ENCODE data around the gene IRF2BP2. TPM values are rescaled to one million over a fixed set of nuclear protein-coding genes. Genes with fewer than 3 reads are reported as not detected.

The IRF2BP2 gene
- total and polyA plus RNA-seq, 2 of the 13 experiments (the other 11 are each of a cell fraction or from before 2014, with no cell fraction given), result 140 to 147 TPM

DNA sequence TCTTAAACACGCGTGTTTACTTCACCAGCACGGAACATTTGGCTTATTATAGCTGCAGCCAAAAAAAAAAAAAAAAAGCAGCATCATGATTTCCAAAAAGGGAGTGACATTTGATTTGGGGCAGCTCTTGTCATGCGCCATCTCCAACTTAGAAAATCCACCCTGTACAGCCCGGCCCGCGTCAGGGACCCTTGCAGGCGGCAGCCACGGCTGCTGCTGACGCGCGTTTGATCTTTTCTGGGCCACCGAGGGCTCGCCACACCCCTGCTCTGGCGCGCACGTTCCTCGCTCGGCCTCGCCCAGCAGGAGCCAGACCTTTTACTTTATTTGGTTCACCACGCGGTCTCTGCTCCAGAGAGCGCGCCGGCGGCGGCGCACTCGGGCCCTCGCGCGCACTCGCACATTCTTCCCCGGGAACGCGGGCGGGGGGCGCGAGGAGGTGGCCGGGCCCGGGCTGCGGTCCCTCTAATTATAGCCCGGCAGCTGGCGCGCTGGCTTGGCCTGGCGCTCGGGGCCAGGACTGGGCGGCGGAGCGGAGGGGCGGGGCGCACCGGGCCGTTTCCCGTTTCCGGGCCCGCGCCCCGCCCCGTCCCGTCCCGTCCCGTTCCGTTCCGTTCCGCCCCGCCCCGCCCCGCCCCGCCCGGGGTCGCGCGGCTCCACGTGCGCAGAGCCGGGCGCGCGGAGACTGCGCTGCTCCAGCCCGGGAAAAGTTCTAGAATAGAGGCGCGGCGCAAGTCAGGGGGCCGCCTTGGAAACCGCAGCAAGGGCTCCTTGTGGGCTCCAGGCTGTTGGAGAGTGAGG lies 10.2 kb downstream of the IRF2BP2 start (continued):
- TF ChIP-seq, protein P1, sequence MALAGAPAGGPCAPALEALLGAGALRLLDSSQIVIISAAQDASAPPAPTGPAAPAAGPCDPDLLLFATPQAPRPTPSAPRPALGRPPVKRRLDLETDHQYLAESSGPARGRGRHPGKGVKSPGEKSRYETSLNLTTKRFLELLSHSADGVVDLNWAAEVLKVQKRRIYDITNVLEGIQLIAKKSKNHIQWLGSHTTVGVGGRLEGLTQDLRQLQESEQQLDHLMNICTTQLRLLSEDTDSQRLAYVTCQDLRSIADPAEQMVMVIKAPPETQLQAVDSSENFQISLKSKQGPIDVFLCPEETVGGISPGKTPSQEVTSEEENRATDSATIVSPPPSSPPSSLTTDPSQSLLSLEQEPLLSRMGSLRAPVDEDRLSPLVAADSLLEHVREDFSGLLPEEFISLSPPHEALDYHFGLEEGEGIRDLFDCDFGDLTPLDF (CRISPR knock-in tag; IDR thresholded peaks at IDR 0.05), result peak; percentile 89
- TF ChIP-seq, protein P2, sequence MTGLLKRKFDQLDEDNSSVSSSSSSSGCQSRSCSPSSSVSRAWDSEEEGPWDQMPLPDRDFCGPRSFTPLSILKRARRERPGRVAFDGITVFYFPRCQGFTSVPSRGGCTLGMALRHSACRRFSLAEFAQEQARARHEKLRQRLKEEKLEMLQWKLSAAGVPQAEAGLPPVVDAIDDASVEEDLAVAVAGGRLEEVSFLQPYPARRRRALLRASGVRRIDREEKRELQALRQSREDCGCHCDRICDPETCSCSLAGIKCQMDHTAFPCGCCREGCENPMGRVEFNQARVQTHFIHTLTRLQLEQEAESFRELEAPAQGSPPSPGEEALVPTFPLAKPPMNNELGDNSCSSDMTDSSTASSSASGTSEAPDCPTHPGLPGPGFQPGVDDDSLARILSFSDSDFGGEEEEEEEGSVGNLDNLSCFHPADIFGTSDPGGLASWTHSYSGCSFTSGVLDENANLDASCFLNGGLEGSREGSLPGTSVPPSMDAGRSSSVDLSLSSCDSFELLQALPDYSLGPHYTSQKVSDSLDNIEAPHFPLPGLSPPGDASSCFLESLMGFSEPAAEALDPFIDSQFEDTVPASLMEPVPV (CRISPR knock-in tag; IDR thresholded peaks at IDR 0.05), result peak; percentile 95
- TF ChIP-seq SATB2 (CRISPR knock-in tag; IDR thresholded peaks at IDR 0.05), result peak; percentile 97
- TF ChIP-seq CHCHD3 (CRISPR knock-in tag; IDR thresholded peaks at IDR 0.05), result 0 out of 2 replicates have a peak, but pooled peaks have one; percentile 33
- TF ChIP-seq, protein P3, sequence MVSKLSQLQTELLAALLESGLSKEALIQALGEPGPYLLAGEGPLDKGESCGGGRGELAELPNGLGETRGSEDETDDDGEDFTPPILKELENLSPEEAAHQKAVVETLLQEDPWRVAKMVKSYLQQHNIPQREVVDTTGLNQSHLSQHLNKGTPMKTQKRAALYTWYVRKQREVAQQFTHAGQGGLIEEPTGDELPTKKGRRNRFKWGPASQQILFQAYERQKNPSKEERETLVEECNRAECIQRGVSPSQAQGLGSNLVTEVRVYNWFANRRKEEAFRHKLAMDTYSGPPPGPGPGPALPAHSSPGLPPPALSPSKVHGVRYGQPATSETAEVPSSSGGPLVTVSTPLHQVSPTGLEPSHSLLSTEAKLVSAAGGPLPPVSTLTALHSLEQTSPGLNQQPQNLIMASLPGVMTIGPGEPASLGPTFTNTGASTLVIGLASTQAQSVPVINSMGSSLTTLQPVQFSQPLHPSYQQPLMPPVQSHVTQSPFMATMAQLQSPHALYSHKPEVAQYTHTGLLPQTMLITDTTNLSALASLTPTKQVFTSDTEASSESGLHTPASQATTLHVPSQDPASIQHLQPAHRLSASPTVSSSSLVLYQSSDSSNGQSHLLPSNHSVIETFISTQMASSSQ (IDR thresholded peaks at IDR 0.05; ENCODE audit: low read depth), result no peak
- TF ChIP-seq, protein P3 (CRISPR knock-in tag; IDR thresholded peaks at IDR 0.05; ENCODE audit: borderline replicate concordance), result peak; percentile 57; the same call in 1 of the 2 replicates
- TF ChIP-seq ATF5 (CRISPR knock-in tag; IDR thresholded peaks at IDR 0.05; ENCODE audit: low read depth), result peak; percentile 91; the same call in 1 of the 2 replicates
- TF ChIP-seq HMGA1 (CRISPR knock-in tag; conservative IDR thresholded peaks at IDR 0.05), result no peak
- peak; percentile 41 for TF ChIP-seq SKI (IDR thresholded peaks at IDR 0.05; ENCODE audit: partially characterized antibody)
- TF ChIP-seq, protein P4, sequence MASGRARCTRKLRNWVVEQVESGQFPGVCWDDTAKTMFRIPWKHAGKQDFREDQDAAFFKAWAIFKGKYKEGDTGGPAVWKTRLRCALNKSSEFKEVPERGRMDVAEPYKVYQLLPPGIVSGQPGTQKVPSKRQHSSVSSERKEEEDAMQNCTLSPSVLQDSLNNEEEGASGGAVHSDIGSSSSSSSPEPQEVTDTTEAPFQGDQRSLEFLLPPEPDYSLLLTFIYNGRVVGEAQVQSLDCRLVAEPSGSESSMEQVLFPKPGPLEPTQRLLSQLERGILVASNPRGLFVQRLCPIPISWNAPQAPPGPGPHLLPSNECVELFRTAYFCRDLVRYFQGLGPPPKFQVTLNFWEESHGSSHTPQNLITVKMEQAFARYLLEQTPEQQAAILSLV (CRISPR knock-in tag; IDR thresholded peaks at IDR 0.05; ENCODE audit: borderline replicate concordance), result peak; percentile 84; the same call in 1 of the 2 replicates
- no peak for TF ChIP-seq RFXANK (CRISPR knock-in tag; IDR thresholded peaks at IDR 0.05)
- peak; percentile 39 for TF ChIP-seq HMG20B (CRISPR knock-in tag; conservative IDR thresholded peaks at IDR 0.05)
- peak; percentile 77 for TF ChIP-seq MED8 (CRISPR knock-in tag; IDR thresholded peaks at IDR 0.05; ENCODE audit: insufficient replicate concordance)
- TF ChIP-seq, protein P5, sequence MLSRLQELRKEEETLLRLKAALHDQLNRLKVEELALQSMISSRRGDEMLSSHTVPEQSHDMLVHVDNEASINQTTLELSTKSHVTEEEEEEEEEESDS (CRISPR knock-in tag; IDR thresholded peaks at IDR 0.05; ENCODE audit: borderline replicate concordance), result peak; percentile 66; the same call in 1 of the 2 replicates
- TF ChIP-seq ZNF598 (CRISPR knock-in tag; IDR thresholded peaks at IDR 0.05; ENCODE audit: borderline replicate concordance), result 0 out of 2 replicates have a peak, but pooled peaks have one; percentile 47
- TF ChIP-seq ZNF749 (CRISPR knock-in tag; IDR thresholded peaks at IDR 0.05; ENCODE audit: borderline replicate concordance), result peak; percentile 71; the same call in 1 of the 2 replicates
- TF ChIP-seq, protein P6, sequence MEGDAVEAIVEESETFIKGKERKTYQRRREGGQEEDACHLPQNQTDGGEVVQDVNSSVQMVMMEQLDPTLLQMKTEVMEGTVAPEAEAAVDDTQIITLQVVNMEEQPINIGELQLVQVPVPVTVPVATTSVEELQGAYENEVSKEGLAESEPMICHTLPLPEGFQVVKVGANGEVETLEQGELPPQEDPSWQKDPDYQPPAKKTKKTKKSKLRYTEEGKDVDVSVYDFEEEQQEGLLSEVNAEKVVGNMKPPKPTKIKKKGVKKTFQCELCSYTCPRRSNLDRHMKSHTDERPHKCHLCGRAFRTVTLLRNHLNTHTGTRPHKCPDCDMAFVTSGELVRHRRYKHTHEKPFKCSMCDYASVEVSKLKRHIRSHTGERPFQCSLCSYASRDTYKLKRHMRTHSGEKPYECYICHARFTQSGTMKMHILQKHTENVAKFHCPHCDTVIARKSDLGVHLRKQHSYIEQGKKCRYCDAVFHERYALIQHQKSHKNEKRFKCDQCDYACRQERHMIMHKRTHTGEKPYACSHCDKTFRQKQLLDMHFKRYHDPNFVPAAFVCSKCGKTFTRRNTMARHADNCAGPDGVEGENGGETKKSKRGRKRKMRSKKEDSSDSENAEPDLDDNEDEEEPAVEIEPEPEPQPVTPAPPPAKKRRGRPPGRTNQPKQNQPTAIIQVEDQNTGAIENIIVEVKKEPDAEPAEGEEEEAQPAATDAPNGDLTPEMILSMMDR (CRISPR knock-in tag; IDR thresholded peaks at IDR 0.05), result 0 out of 2 replicates have a peak, but pooled peaks have one; percentile 13

All from HepG2 (cell line).